Body of pancreas (tissue), 4 donors: ENCODE results near the gene TULP1.

Experiments used
- CTCF ChIP-seq, 7 experiments: fragments of 450-650 bp in 4 of 7; fragments of 200-600 bp in 3 of 7; sonication (generic) in 3 of 7; IDR thresholded peaks; one replicate each; pipeline ENCODE4 v1.5.1; 2016 to 2019; ENCODE audit warnings: antibody characterized with exemption in 7 of 7
- POLR2A ChIP-seq, 3 donors: fragments of 450-650 bp; IDR thresholded peaks; one replicate each; pipeline ENCODE4 v1.6.1; 2016; ENCODE audit warnings: antibody characterized with exemption in 3 of 3, mild to moderate bottlenecking in 2 of 3

- TF ChIP-seq CTCF (IDR thresholded peaks at IDR 0.05): no peak
- TF ChIP-seq POLR2A (IDR thresholded peaks at IDR 0.05): no peak
Measured at GRCh38 chr6:35473075-35473849, 39.4 kb downstream of the TULP1 start.
